Inflammatory macrophage treated with lipopolysaccharide for 1 hour (primary cell): ENCODE results near the gene CAMK1D.
A peak's percentile ranks its signal among the peaks of the same experiment; 100 is the strongest.

Experiments
- DNase-seq, 2 donors: peaks; one replicate each; pipeline ENCODE4 v3.0.0-alpha.2; 2020 to 2022

CAMK1D gene

GRCh38 chr10:12602521-12602920, 253.2 kb downstream of the CAMK1D start:
- DNase-seq: no peak

GRCh38 chr10:12603766-12604470, 254.6 kb downstream of the CAMK1D start:
- DNase-seq: no peak

DNA sequence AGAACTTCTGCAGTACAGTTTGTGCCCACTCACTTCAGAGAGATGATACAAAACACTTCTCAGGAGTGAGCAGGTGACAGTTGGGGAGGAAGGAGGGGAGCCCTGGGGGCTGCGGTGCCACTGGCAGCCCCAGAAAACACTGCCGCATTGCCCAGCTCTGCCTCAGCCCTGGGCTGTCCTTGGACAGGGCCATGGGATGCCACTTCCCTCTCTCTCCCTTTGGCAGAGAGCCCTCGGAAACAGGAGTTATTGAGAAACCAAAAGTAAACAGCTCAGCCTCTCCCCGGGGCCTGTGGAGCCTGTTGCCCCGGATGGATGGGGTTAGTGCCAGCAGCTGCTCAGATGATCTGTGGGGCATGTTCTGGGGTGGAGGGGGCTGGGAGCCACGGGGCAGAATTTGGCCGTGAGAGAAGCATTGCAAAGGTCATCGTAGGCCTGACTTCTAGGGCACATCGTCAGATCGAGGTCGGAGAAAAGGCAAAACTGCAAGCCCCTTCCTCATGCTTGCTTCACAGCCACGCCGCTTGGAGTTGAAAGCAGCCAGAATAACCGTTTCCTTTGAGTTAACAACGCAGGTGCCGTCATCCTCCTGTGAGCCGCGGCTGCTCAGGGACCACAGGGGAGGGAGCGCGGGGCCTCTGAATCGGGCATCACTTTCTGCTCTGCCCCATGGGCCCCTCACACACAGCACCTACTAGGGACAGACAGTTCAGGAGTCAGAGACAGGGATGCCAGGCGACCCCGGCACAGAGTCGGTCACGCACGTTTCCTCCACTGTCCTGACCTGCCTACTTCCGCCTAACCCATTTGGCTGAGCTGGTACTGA, 256.4 kb downstream of the CAMK1D start:
- DNase-seq: peak; percentile 63 to 69

DNA sequence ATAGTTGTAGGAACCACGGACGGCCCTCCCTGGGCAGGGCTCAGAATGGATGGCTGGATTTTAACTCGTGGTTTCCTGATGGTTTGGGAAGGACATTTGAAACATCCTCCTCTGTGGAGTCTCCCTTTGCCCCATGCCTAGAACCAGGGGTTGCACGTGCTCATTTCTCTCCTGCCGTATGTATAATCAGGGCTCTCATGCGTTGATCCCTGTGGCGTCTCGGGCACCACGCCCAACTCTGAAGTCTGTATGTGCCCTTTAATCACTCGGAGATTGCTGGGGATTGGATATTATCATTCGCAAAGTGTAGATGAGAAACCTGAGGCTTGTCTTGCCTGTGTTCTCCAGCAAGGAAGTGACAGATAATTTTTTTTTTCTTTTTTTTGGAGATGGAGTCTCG, 257.1 kb downstream of the CAMK1D start:
- DNase-seq: no peak

DNA sequence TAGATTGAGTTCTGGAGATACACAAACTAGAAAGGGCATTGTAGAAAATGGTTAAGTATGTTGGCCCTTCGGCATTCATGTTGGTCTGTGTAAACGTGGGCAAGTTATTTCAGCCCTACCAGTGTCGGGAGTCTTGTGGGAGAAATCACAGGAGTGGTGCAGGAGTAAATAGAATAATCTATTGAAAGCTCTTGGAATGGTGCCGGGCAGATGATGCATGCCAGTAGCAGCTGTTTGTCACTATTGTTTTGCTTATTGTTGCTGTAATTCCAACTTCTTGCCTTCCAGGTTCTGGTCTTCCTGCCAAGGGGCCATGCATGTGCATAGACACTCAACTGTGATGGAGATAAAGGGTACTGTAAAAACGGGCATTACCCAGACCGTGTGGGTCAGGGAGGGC, 259.4 kb downstream of the CAMK1D start:
- DNase-seq: no peak

GRCh38 chr10:12609435-12609834, 260.1 kb downstream of the CAMK1D start:
- DNase-seq: no peak

- no peak for DNase-seq
Observed at GRCh38 chr10:12613136-12613535, 263.8 kb downstream of the CAMK1D start.

DNA sequence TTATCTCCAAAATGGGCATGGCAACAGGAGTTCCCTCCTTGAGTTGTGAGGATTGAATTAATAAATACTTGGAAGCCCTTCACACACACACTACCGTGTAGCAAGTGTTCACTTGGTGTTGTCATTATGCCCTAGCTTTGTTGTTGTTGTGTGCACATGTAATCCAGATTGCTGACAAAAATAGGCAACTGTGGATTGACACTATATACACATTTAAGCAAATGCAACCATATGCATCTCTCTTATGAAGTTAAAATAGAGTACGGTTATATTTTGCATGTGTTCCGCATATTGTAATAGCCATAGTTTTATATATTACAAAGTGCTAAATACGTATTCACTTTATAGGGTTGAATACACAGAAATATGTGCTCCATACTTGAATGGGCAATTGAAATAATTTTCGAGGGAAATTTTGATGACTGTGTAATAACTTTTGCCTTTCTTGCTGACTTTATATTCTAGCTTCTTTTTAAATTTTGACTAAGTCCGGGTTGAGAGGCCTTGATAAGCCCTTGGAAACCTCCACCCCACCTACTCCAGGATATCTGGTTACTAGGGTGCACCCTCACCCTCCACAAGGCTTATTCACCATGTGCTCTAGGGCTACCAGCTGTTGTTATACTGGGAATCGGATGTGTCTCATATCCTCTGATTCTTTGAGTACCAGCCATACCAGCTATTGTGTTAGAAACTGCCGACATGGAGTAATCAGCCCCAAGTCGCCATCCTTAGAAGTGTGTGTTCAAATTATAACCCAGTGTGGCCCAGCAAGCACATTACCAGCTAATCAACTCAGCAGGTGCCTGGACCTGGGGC, 265.0 kb downstream of the CAMK1D start:
- DNase-seq: no peak

DNA sequence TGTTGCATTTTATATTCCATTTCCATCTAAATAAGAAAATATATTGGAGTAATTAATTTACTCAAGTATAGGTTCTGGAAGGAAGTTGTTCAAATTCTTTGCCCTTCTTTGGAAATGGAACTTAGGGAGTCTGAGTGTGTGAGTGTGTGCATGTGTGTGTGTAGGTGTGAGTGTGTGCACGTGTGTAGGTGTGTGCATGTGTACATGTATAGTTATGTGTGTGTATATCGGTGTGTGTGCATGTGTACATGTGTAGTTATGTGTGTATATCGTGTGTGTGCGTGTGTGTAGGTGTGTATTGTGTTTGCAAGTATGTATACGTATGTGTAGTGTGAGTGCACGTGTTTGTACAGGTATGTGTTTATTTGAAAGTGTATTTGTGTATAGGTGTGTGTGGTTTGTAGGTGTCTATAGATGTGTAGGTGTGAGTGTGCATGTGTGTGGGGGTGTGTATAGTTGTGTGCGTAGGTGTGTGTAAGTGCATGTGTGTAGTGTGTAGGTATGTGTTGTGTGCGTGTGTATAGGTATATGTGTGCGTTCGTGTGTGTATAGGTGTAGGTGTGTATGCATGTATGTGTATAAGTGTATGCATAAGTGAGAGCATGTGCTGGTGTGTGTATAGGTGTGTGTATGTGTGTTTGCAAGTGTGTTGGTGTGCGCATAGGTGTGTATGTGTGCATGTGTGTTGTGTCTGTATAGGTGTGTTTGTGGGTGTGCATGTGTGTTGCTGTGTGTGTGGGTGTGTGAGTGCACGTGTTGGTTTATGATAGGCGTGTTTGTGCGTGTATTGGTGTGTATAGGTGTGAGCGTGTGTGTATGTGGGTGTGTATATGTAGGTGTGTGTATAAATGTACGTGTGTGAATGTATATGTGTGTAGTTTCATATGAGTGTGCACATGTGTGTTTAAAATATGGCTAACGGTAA, 266.2 kb downstream of the CAMK1D start:
- no peak for DNase-seq

- peak; percentile 78 to 86 for DNase-seq
Observed at GRCh38 chr10:12617191-12618175, 268.1 kb downstream of the CAMK1D start.

DNA sequence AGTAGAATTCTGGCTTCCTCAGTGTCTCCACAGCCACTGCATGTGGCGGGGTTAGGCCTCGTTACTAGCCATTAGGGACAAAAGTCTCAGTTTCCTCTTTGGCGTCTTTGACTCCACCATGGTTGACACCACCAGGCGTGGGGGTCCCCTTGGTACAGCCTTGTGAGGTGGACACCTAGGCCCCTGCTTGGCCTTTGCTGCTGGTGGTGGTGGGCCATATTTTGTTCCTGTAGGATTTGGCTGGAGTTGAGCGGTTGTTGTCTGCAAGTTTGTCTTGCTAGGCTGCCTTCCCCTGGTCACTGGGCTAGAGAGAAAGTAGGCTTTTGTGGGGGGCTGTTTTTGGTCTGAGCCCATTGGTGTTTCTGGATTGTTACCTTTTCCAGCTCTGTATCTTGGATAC, 272.7 kb downstream of the CAMK1D start:
- DNase-seq: no peak

DNA sequence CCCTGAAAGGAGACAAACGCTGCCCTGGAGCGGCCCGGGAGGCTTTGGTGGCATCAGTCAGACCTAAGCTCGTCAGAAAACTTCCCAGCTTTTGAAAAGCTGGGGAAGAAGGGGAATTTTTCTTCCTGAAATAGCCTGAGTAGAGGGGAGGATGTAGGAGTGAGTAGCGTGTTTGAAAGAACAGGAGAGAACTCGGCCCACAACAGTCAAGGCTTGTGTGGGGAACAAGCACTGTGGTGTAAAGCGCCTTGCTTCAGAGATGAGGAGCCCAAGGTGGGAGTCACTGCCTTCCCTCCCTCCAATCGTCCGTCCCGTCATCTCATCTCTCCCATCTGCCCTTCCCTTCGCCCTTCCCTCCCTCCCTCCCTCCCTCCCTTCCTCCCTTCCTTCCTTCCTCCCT, 273.3 kb downstream of the CAMK1D start:
- DNase-seq: no peak

DNA sequence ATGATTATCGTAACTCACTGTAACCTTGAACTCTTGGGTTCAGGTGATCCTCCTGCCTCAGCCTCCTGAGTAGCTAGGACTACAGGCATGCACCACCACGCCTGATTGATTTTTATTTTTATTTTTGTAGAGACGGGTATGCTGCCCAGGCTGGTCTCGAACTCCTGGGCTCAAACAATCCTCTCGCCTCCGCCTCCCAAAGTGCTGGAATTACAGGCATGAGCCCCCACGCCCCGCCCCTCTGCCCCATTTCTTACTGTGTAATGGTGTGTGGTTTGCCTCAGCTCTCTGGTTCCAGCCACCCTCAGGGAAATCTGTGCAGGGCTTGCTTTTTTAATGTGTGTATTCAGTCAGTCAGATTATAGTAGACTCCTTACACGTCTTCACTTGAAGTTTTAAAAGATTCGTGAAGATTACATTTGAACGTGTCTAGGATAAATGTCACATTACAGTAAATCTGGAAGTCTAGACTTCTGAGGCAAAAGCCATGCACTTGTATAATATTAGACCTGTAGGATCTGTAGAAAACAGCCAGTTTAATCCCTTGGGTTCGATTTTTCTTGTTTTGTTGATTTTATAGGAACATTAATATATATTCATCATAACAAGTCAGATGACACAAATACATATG, 276.2 kb downstream of the CAMK1D start:
- DNase-seq: no peak

DNA sequence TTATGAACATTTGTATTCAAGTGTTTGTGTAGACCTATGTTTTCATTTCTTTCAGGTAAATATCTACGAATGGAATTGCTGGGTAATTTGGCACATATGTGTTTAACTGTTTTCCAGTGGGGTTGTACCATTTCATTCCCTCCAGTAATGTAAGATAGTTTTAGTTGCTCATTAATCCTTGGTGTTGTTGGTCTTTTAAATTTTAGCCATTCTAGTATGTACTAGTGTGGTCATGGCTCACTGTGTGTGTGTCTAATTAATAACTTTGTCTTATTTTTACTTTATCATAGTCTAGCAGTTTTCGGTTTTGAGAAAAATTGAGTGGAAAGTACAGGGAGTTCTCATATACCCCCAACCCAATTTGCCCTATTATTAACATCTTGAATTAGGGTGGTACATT, 278.8 kb downstream of the CAMK1D start:
- DNase-seq: no peak

GRCh38 chr10:12628964-12629766, 279.8 kb downstream of the CAMK1D start:
- no peak for DNase-seq

GRCh38 chr10:12629767-12630165, 280.4 kb downstream of the CAMK1D start:
- no peak for DNase-seq

DNA sequence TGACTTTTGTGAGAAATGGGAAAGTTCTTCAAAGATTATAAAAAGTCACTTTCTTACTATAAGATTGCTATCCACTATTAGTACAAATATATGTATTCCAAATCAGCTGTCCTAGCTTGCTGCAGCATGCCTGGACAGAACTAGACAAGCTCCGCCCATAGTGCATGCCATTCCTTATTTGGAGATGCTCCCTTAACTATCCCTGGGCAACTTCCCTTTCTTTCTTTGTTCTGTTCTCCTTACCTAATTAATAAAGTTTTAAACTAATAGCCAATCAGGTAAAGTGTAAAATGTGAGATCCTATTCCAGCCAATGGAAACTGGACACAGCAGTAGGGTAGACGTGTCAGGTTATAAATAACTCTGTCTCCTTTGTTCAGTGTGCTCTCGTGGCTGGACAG, 281.9 kb downstream of the CAMK1D start:
- no peak for DNase-seq

DNA sequence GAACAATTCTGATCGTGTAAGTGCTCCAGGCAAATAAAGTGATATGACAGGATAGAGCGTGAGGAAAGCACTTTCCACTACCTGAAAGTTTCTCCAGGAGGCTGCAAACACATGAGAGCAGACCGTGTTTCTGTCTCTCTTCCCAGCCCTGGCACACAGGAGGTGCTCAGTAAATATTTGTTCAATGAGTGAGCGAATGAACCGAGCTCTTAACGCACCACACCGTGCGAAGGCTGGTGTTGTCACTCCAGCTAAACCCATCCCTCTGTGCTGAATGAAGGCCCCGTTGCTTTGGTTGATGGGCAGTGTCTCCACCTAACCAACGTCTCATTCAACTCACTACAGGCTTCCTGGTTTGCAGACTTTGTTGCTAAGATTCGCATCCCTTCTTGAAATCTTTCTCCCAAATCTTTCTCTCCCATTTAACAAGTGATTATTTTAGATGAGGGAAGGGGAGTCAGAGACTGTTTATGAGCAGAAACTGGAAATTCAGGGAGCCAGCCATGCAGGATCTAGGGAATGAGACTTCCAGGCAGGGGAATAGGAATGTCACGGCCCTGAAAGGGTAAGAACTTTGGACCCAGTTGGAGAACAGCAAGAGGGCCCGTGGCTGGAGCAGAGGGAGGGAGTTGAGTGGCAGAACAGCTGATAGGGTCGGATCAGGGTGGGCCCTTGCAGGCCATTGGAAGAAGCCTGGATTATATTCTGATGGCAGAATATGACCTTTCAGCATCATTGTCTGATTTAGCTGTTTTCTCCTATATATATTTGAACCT, 282.6 kb downstream of the CAMK1D start:
- no peak for DNase-seq
